HEK293 (cell line): ENCODE measurements around the gene CAMTA2.

ENCODE experiments used
- ZNF138 ChIP-seq: fragments of 450-650 bp; formaldehyde crosslinking; IDR thresholded peaks from 2 replicates; pipeline ENCODE4 v1.5.1; 2016; ENCODE audit warnings: missing biosample characterization, missing genetic modification characterization, borderline replicate concordance
- ZNF558 ChIP-seq: fragments of 450-650 bp; formaldehyde crosslinking; IDR thresholded peaks from 2 replicates; pipeline ENCODE4 v1.5.1; 2016; ENCODE audit warnings: missing biosample characterization, missing genetic modification characterization
- ZNF792 ChIP-seq: fragments of 450-650 bp; formaldehyde crosslinking; IDR thresholded peaks from 2 replicates; pipeline ENCODE4 v1.5.1; 2016; ENCODE audit warnings: missing biosample characterization, missing genetic modification characterization
- ZSCAN18 ChIP-seq: fragments of 450-650 bp; formaldehyde crosslinking; IDR thresholded peaks from 2 replicates; pipeline ENCODE4 v1.5.1; 2016; ENCODE audit warnings: missing biosample characterization, missing genetic modification characterization
- TF ChIP-seq, protein P1 (sequence below): fragments of 450-650 bp; formaldehyde crosslinking; IDR thresholded peaks from 2 replicates; pipeline ENCODE4 v1.5.1; 2016; ENCODE audit warnings: missing biosample characterization, missing genetic modification characterization

DNA sequence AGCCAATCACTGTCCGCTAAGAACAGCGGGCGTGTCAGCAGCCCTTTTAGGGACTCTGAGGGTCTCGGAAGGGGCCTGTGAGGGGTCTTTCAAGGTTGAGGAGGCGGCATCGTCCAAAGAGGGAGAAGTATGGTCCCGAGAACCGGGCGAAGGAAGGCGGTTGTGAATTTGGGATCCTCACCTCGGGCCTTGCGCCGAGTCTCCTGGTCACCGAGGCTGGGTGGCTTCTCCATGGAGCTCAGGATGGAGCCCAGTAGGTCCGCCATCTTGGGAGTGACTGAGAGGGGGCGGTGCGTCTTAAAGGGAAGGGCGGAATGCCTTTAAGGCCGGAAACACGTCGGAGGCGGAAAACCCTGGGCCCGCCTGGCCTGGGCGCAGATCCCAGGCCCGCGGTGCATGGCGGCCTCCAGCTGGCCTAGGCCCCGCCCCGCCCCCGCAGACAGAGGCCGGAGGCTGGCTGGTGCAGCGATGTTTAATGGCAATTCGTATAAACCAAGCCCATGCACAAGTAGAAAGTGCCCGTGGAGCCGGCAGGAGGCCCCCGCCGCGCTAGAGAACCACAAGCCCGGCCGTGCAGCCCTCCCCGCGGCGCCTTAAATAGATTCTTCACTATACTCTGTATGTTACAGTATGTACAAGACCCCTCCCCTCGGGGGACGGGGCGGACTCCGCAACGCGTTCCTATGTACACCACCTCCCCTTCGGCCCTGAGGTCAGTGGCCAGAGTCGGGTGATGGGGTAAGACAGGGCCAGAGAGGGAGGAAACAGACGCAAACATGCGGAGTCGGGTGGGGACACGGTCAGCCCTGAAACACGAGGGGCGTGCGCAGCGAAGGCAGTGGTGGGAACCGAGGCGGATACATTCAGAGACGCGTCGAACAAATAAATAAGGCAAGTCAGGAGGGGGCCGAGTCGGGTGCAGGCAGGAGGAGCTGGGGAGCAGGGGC is 19.7 kb downstream of the CAMTA2 start, which contains the start of gene SPAG7:
- TF ChIP-seq ZSCAN18 (tag by site-specific recombination) (no peak), ZNF792 (tag by site-specific recombination) (no peak; the same call in 1 of the 2 replicates), ZNF558 (tag by site-specific recombination) (no peak), ZNF138 (tag by site-specific recombination) (no peak)
- TF ChIP-seq, protein P1, sequence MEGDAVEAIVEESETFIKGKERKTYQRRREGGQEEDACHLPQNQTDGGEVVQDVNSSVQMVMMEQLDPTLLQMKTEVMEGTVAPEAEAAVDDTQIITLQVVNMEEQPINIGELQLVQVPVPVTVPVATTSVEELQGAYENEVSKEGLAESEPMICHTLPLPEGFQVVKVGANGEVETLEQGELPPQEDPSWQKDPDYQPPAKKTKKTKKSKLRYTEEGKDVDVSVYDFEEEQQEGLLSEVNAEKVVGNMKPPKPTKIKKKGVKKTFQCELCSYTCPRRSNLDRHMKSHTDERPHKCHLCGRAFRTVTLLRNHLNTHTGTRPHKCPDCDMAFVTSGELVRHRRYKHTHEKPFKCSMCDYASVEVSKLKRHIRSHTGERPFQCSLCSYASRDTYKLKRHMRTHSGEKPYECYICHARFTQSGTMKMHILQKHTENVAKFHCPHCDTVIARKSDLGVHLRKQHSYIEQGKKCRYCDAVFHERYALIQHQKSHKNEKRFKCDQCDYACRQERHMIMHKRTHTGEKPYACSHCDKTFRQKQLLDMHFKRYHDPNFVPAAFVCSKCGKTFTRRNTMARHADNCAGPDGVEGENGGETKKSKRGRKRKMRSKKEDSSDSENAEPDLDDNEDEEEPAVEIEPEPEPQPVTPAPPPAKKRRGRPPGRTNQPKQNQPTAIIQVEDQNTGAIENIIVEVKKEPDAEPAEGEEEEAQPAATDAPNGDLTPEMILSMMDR, result 0 out of 2 replicates have a peak, but pooled peaks have one; percentile 46
